ENCODE data around the gene SNX8.

The SNX8 gene

GRCh38 chr7:2219606-2220005 is 94.6 kb downstream of the SNX8 start:
- no peak for DNase-seq (ENCODE audit: low spot score)

- no peak for DNase-seq (ENCODE audit: low spot score)
Measured at GRCh38 chr7:2219136-2219535, 95.1 kb downstream of the SNX8 start.

- no peak for DNase-seq (ENCODE audit: low spot score)
Measured at GRCh38 chr7:2218444-2218785, 95.8 kb downstream of the SNX8 start.

- DNase-seq (ENCODE audit: low spot score), result no peak
Measured at GRCh38 chr7:2217716-2218443, 96.4 kb downstream of the SNX8 start.

GRCh38 chr7:2217206-2217605 is 97.0 kb downstream of the SNX8 start:
- no peak for DNase-seq (ENCODE audit: low spot score)

- DNase-seq (ENCODE audit: low spot score), result no peak
Measured at GRCh38 chr7:2215851-2216250, 98.4 kb downstream of the SNX8 start.

- no peak for DNase-seq (ENCODE audit: low spot score)
Measured at GRCh38 chr7:2214636-2215035, 99.6 kb downstream of the SNX8 start.

GRCh38 chr7:2213551-2214215 is 100.6 kb downstream of the SNX8 start:
- no peak for DNase-seq (ENCODE audit: low spot score)

- no peak for DNase-seq (ENCODE audit: low spot score)
Measured at GRCh38 chr7:2212906-2213305, 101.3 kb downstream of the SNX8 start.

GRCh38 chr7:2211926-2212325 is 102.3 kb downstream of the SNX8 start:
- DNase-seq (ENCODE audit: low spot score), result no peak

- DNase-seq (ENCODE audit: low spot score), result no peak
Measured at GRCh38 chr7:2211259-2211880, 102.9 kb downstream of the SNX8 start.

GRCh38 chr7:2210551-2211258 is 103.5 kb downstream of the SNX8 start:
- DNase-seq (ENCODE audit: low spot score), result no peak

GRCh38 chr7:2209961-2210323 is 104.3 kb downstream of the SNX8 start:
- DNase-seq (ENCODE audit: low spot score), result no peak

- peak; percentile 35 for DNase-seq (ENCODE audit: low spot score)
Measured at GRCh38 chr7:2209146-2209960, 104.9 kb downstream of the SNX8 start.

GRCh38 chr7:2208712-2209111 is 105.5 kb downstream of the SNX8 start:
- DNase-seq (ENCODE audit: low spot score), result no peak

GRCh38 chr7:2205036-2205780 is 109.0 kb downstream of the SNX8 start:
- DNase-seq (ENCODE audit: low spot score), result no peak

GRCh38 chr7:2204446-2204845 is 109.8 kb downstream of the SNX8 start:
- no peak for DNase-seq (ENCODE audit: low spot score)

- no peak for DNase-seq (ENCODE audit: low spot score)
Measured at GRCh38 chr7:2203766-2204300, 110.4 kb downstream of the SNX8 start.

GRCh38 chr7:2202901-2203765 is 111.1 kb downstream of the SNX8 start:
- DNase-seq (ENCODE audit: low spot score), result no peak

- DNase-seq (ENCODE audit: low spot score), result no peak
Measured at GRCh38 chr7:2202361-2202761, 111.9 kb downstream of the SNX8 start.

All from CD4-positive, alpha-beta T cell treated with Interleukin-2 at 100 ng/mL for 4 hours (primary cell).